Measurements from ENCODE around the gene NOMO2. TPM values are rescaled to one million over a fixed set of nuclear protein-coding genes. Genes with fewer than 3 reads are reported as not detected.
A peak's percentile ranks its signal among the peaks of the same experiment; 100 is the strongest.
"Not testable (repeated sequence)": the region's sequence is repeated elsewhere in the genome, so short reads cannot be mapped to it uniquely, and the experiment has no call there.

NOMO2 gene
- total and polyA plus RNA-seq, 12 donors, result 40.7 to 204 (median 104) TPM

- H3K9me3 ChIP-seq (replicated peaks in 1 of 3); intact Hi-C loops (cut with DNase I); H3K27me3 ChIP-seq; H3K27ac ChIP-seq; H3K36me3 ChIP-seq (replicated peaks in 1 of 2); H3K4me1 ChIP-seq (replicated peaks in 1 of 2); H3K4me3 ChIP-seq: not testable (repeated sequence)
- DNase-seq, result peak in 2 of 7 donors; percentile 10 to 52
- WGBS, 4 donors, result 46 to 100% (median 74%) methylated on average over 2 to 6 of the region's 10 CpGs
These were observed 30.6 kb downstream of the NOMO2 start for GRCh38 chr16:18531323-18531722.

GRCh38 chr16:18530329-18530728, 31.6 kb downstream of the NOMO2 start:
- DNase-seq; H3K9me3 ChIP-seq (replicated peaks in 1 of 3); H3K4me3 ChIP-seq; H3K36me3 ChIP-seq (replicated peaks in 1 of 2); H3K4me1 ChIP-seq (replicated peaks in 1 of 2); intact Hi-C loops (cut with DNase I); H3K27ac ChIP-seq; H3K27me3 ChIP-seq: not testable (repeated sequence)
- 89 to 100% (median 93%) methylated on average over 1 to 2 of the region's 3 CpGs; no CpG with 5 or more reads in 1 of the 4 donors for WGBS, 4 donors

DNA sequence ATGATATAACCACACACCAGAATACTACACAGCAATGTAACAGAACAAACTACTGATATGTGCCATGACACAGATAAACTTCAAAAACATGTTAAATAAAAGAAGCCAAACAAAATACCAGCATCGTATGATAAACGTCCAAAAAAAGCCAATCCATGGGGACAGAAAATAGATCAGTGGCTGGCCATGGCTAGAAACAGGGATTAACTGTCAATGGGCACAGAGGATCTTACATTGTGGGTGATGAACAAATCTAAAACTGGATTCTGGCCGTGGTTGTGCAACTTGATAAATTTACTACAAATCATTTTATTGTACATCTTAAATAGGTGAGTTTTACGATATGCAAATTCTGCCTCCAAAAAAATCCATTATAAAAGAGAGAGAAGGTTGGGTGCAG, 35.4 kb downstream of the NOMO2 start:
- H3K4me1 ChIP-seq (replicated peaks in 1 of 2); H3K36me3 ChIP-seq (replicated peaks in 1 of 2); H3K9me3 ChIP-seq (replicated peaks in 1 of 3); H3K27me3 ChIP-seq; DNase-seq; H3K27ac ChIP-seq; intact Hi-C loops (cut with DNase I); H3K4me3 ChIP-seq: not testable (repeated sequence)
- WGBS, 4 donors, result 75 to 98% (median 94%) methylated on average over 2 to 3 of the region's 4 CpGs

DNA sequence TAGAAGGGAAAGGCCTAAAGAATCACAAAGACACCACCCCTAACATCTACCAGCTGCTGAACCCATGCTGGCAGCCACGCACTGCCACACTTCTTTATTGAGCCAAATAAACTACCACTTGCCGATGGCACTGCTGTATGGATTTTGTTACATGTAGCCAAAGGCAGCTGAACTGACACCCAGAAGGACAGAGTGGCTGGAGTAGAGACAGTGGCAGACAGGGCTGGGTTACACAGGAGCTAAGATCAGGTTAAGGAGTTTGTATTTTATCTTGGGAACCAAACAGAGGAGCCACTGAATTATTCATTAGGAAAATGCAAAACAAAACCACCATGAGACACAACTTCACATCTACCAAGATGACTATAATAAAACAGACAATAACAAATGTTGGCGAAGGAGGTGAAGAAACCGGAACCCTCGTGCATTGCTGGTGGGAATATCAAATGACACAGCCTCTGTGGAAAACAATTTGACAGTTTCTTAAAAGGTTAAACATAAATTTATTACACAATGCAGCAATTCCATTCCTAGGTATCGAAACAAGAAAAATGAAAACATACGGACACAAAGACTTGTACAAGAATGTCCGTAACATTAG, 35.9 kb downstream of the NOMO2 start:
- H3K4me3 ChIP-seq; H3K27me3 ChIP-seq; H3K9me3 ChIP-seq (replicated peaks in 1 of 3); H3K4me1 ChIP-seq (replicated peaks in 1 of 2); intact Hi-C loops (cut with DNase I); H3K36me3 ChIP-seq (replicated peaks in 1 of 2); H3K27ac ChIP-seq; DNase-seq: not testable (repeated sequence)
- 87 to 100% (median 99%) methylated on average over 3 to 8 of the region's 8 CpGs for WGBS, 4 donors

GRCh38 chr16:18522637-18523036, 39.3 kb downstream of the NOMO2 start:
- no CpG with 5 or more reads among the region's 9 CpGs for WGBS, 4 donors
- H3K36me3 ChIP-seq (replicated peaks in 1 of 2); H3K4me3 ChIP-seq; H3K9me3 ChIP-seq (replicated peaks in 1 of 3); H3K4me1 ChIP-seq (replicated peaks in 1 of 2); DNase-seq; H3K27ac ChIP-seq; H3K27me3 ChIP-seq; intact Hi-C loops (cut with DNase I): not testable (repeated sequence)

- H3K36me3 ChIP-seq (replicated peaks in 1 of 2); H3K4me1 ChIP-seq (replicated peaks in 1 of 2); H3K27ac ChIP-seq; H3K27me3 ChIP-seq; H3K9me3 ChIP-seq (replicated peaks in 1 of 3); intact Hi-C loops (cut with DNase I); DNase-seq; H3K4me3 ChIP-seq: not testable (repeated sequence)
- WGBS, 4 donors, result no CpG with 5 or more reads among the region's 15 CpGs
These were observed 40.3 kb downstream of the NOMO2 start for GRCh38 chr16:18521445-18522181.

DNA sequence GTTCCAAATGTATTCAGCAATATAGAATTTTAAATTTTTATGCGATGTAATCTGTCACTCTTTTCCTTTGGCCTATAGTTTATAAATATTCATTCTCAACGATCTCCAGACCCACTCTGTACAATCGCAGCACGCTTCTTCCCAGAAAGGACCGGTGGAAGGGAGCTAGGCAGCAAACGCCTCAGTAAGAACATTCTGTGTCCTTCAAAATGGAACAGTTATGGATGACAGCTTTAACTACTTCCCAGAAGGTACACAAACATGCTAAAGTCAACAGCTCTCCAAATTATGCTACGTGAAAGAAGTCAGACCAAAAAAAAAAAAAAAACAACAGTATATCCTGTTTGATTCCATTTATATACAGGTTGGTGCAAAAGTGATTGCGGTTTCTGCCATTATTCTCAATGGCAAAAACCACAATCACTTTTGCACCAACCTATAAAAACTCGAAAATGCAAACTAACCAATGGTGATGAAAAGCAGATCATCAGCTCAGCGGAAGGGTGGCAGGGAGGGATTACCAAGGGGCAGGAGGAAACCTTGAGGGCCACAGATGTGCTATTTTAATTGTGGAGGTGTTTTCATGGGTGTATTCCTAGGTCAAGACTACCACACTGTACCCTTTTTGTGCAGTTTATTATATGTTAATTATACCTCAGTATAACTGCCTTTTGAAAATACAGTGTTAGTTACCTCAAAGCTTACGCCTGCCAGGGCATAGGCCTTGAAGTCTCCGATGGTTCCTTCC, 43.2 kb downstream of the NOMO2 start:
- H3K27me3 ChIP-seq; H3K27ac ChIP-seq; intact Hi-C loops (cut with DNase I); DNase-seq; H3K4me1 ChIP-seq (replicated peaks in 1 of 2); H3K4me3 ChIP-seq; H3K9me3 ChIP-seq (replicated peaks in 1 of 3); H3K36me3 ChIP-seq (replicated peaks in 1 of 2): not testable (repeated sequence)
- WGBS, 4 donors, result no CpG with 5 or more reads among the region's 12 CpGs

DNA sequence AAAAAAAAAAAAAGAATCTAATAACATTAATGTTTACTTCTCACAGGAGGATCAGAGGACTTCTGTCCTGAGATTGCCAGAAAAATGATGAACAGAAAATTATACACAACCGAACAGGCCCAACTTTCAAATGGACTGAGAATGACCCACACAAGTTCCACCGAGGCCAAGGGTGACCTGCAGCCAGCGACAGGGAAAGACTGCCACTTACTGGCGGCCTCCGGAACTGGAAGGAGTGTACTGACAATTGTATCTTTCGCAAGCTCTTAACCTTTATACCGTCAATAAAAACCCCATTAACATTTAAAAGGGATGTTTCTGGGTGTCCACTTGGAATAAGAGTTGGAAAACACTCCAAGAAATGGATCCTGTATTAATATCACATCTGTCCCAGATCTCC, 63.5 kb downstream of the NOMO2 start:
- H3K27ac ChIP-seq; H3K36me3 ChIP-seq (replicated peaks in 1 of 2); DNase-seq; intact Hi-C loops (cut with DNase I); H3K4me1 ChIP-seq (replicated peaks in 1 of 2); H3K27me3 ChIP-seq; H3K9me3 ChIP-seq (replicated peaks in 1 of 3); H3K4me3 ChIP-seq: not testable (repeated sequence)
- WGBS, 4 donors, result no CpG with 5 or more reads among the region's 7 CpGs

DNA sequence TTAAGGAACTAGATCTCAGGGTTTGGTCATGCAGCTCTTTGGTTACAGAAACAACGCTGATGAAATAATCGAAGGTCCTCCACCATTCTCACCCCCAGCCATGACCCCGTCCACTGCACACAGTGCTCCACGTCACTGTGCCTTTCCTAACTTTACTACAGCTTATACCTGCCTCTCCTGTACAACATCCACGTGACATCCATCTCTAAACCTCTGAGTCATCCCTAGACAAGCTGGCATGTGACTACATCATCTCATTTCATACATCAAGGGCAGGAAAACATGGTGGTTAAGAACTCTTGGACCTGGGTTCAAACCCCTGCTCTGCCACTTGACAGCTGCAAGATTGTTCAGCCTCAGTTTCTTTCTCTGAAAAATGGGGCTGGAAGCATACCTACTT, 64.9 kb downstream of the NOMO2 start:
- DNase-seq; H3K27ac ChIP-seq; H3K4me3 ChIP-seq; H3K36me3 ChIP-seq (replicated peaks in 1 of 2); intact Hi-C loops (cut with DNase I); H3K27me3 ChIP-seq; H3K9me3 ChIP-seq (replicated peaks in 1 of 3); H3K4me1 ChIP-seq (replicated peaks in 1 of 2): not testable (repeated sequence)
- whole genome bisulfite sequencing, 4 donors, result no CpG with 5 or more reads among the region's 5 CpGs

DNA sequence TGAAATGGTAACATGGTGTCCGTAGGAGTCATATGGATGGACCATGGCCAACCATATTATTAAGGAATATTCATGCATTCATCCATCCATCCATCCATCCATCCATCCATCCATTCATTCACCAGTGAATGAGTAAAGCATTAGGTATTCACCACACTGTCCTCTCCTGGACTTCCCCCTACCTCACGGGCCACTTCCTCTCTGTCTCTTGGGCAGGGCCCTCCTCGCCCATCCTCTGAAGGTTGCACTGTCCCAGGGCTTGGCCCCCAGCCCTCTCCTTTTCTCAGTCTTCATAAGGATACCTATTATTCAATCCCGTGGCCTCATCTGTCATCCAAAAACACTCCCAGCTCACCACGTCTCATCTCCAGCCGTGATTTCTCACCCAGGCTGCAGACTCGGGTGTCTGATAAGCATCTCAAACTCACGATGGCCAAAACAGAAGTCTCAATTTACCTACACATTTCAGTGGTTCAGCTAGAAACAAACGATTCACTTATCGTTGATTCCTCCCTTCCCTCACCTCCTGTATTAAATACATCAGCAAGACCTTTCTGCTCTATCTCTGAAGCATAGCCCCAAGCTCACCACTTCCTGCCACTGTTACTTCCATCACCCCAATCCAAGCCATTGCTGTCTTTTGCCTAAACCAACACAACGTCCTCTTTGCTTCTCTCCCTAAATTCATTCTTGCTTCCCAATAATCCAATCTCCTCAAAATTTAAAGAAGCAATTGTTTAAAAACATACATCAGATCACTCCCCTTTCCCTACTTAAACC, 69.6 kb downstream of the NOMO2 start:
- H3K4me3 ChIP-seq; intact Hi-C loops (cut with DNase I): not testable (repeated sequence)

More for the DNA sequence above, 69.6 kb downstream of the NOMO2 start:
- WGBS, 4 donors, result no CpG with 5 or more reads among the region's 11 CpGs
- not testable (repeated sequence) for H3K27me3 ChIP-seq; H3K36me3 ChIP-seq (replicated peaks in 1 of 2); H3K27ac ChIP-seq; H3K9me3 ChIP-seq (replicated peaks in 1 of 3); DNase-seq; H3K4me1 ChIP-seq (replicated peaks in 1 of 2)

Data from adrenal gland (tissue), 12 donors.